WTC11 (cell line): Measurements from ENCODE around the gene ENAH. TPM values are rescaled to one million over a fixed set of nuclear protein-coding genes. Genes with fewer than 3 reads are reported as not detected.

Experiments
- ATAC-seq: fragments of 200-7000 bp; cut with Tn5 transposase; 2 replicates; pipeline ENCODE4 v1.10.0; 2021; ENCODE audit warnings: mild to moderate bottlenecking, moderate library complexity
- CTCF ChIA-PET: fragments of 300-600 bp; sonication (Branson Sonifier 250); formaldehyde crosslinking; loops from one replicate; lab custom pipeline; 2021; ENCODE audit warnings: antibody characterized with exemption; lab: Charles Lee
- POLR2A ChIA-PET: fragments of 350-600 bp; sonication (Branson Sonifier 250); formaldehyde crosslinking; loops from one replicate; lab custom pipeline; 2021; ENCODE audit warnings: antibody characterized with exemption; lab: Charles Lee
- DNase-seq: peaks from one replicate; pipeline ENCODE4 v3.0.0; 2021; ENCODE audit warnings: low spot score
- H3K27ac Mint-ChIP-seq: 2 replicates; pipeline ENCODE4 v1.8.0; 2021; ENCODE audit warnings: mixed read lengths
- H3K27me3 Mint-ChIP-seq: 2 replicates; pipeline ENCODE4 v1.8.0; 2021; ENCODE audit warnings: low read depth, mild to moderate bottlenecking, moderate library complexity, mixed read lengths
- H3K36me3 Mint-ChIP-seq: 2 replicates; pipeline ENCODE4 v1.8.0; 2021; ENCODE audit warnings: mixed read lengths
- H3K4me1 Mint-ChIP-seq: 2 replicates; pipeline ENCODE4 v1.8.0; 2022; ENCODE audit warnings: mixed read lengths
- H3K4me3 Mint-ChIP-seq: 2 replicates; pipeline ENCODE4 v1.8.0; 2021; ENCODE audit warnings: mild to moderate bottlenecking, moderate library complexity, mixed read lengths
- H3K9me3 Mint-ChIP-seq: 2 replicates; pipeline ENCODE4 v1.8.0; 2021; ENCODE audit warnings: mixed read lengths
- CREB1 ChIP-seq: sonication (generic); formaldehyde crosslinking; IDR thresholded peaks from 2 replicates; pipeline ENCODE4 v1.8.0; 2023; ENCODE audit warnings: mild to moderate bottlenecking, missing genetic modification reagents
- ETV6 ChIP-seq: sonication (generic); formaldehyde crosslinking; IDR thresholded peaks from 2 replicates; pipeline ENCODE4 v1.8.1; 2022; ENCODE audit warnings: mild to moderate bottlenecking, missing genetic modification reagents
- FOXJ3 ChIP-seq: sonication (generic); formaldehyde crosslinking; IDR thresholded peaks from 2 replicates; pipeline ENCODE4 v1.9.0; 2021; ENCODE audit warnings: missing genetic modification reagents, mild to moderate bottlenecking, borderline replicate concordance
- FOXK1 ChIP-seq: sonication (generic); formaldehyde crosslinking; IDR thresholded peaks from 2 replicates; pipeline ENCODE4 v1.8.0; 2022; ENCODE audit warnings: mild to moderate bottlenecking, moderate library complexity, missing genetic modification reagents
- GRHL2 ChIP-seq: fragments of 250-450 bp; sonication (Bioruptor Pico); IDR thresholded peaks from 2 replicates; pipeline ENCODE4 v1.8.0; 2022; ENCODE audit warnings: mild to moderate bottlenecking, moderate library complexity; ENCODE audit not compliant: insufficient replicate concordance, severe bottlenecking
- NFYB ChIP-seq: sonication (generic); formaldehyde crosslinking; conservative IDR thresholded peaks from 2 replicates; pipeline ENCODE4 v1.8.0; 2022; ENCODE audit warnings: low read depth, missing genetic modification reagents
- NR1H2 ChIP-seq: sonication (generic); formaldehyde crosslinking; IDR thresholded peaks from 2 replicates; pipeline ENCODE4 v1.9.0; 2021; ENCODE audit warnings: mild to moderate bottlenecking, moderate library complexity, missing genetic modification reagents
- PRRX2 ChIP-seq: fragments of 250-450 bp; sonication (Bioruptor Pico); IDR thresholded peaks from 2 replicates; pipeline ENCODE4 v1.8.0; 2021; ENCODE audit warnings: mild to moderate bottlenecking
- SMAD3 ChIP-seq: sonication (generic); formaldehyde crosslinking; IDR thresholded peaks from 2 replicates; pipeline ENCODE4 v1.8.0; 2022; ENCODE audit warnings: missing genetic modification reagents, mild to moderate bottlenecking, borderline replicate concordance
- ZNF317 ChIP-seq: sonication (generic); formaldehyde crosslinking; IDR thresholded peaks from 2 replicates; pipeline ENCODE4 v1.8.1; 2023; ENCODE audit warnings: low read depth, mild to moderate bottlenecking, moderate library complexity, missing genetic modification reagents, borderline replicate concordance
- ZNF671 ChIP-seq: fragments of 250-450 bp; sonication (Bioruptor Pico); IDR thresholded peaks from 2 replicates; pipeline ENCODE4 v1.8.0; 2021; ENCODE audit warnings: mild to moderate bottlenecking
- total RNA-seq: library from RNA; stranded (reverse); gene quantifications from 3 replicates; pipeline ENCODE4 v1.2.3, GENCODE V29; 2021
- TF ChIP-seq, protein P1 (sequence below): sonication (generic); formaldehyde crosslinking; IDR thresholded peaks from 2 replicates; pipeline ENCODE4 v1.8.1; 2023; ENCODE audit warnings: mild to moderate bottlenecking, missing genetic modification reagents, borderline replicate concordance
- TF ChIP-seq, protein P2 (sequence below): sonication (generic); formaldehyde crosslinking; IDR thresholded peaks from 2 replicates; pipeline ENCODE4 v1.8.1; 2023; ENCODE audit warnings: mild to moderate bottlenecking, missing genetic modification reagents
- TF ChIP-seq, protein P3 (sequence below): fragments of 250-450 bp; sonication (Bioruptor Pico); IDR thresholded peaks from 2 replicates; pipeline ENCODE4 v1.9.0; 2021; ENCODE audit warnings: mild to moderate bottlenecking
- TF ChIP-seq, protein P4 (sequence below): sonication (generic); formaldehyde crosslinking; IDR thresholded peaks from 2 replicates; pipeline ENCODE4 v1.8.0; 2023; ENCODE audit warnings: mild to moderate bottlenecking, missing genetic modification reagents
- TF ChIP-seq, protein P5 (sequence below): fragments of 250-450 bp; sonication (Bioruptor Pico); IDR thresholded peaks from 2 replicates; pipeline ENCODE4 v1.9.0; 2021; ENCODE audit warnings: moderate library complexity, mild to moderate bottlenecking, inconsistent platforms, borderline replicate concordance
- TF ChIP-seq, protein P6 (sequence below): sonication (generic); formaldehyde crosslinking; IDR thresholded peaks from 2 replicates; pipeline ENCODE4 v1.8.1; 2022; ENCODE audit warnings: missing genetic modification reagents, borderline replicate concordance
- TF ChIP-seq, protein P7 (sequence below): sonication (generic); formaldehyde crosslinking; IDR thresholded peaks from 2 replicates; pipeline ENCODE4 v1.8.1; 2023; ENCODE audit warnings: mild to moderate bottlenecking, missing genetic modification reagents, moderate library complexity
- TF ChIP-seq, protein P8 (sequence below): sonication (generic); formaldehyde crosslinking; IDR thresholded peaks from 2 replicates; pipeline ENCODE4 v1.8.0; 2022; ENCODE audit warnings: mild to moderate bottlenecking, missing genetic modification reagents
- TF ChIP-seq, protein P9 (sequence below): fragments of 250-450 bp; sonication (Bioruptor Pico); IDR thresholded peaks from 2 replicates; pipeline ENCODE4 v2.1.2; 2022; ENCODE audit warnings: mild to moderate bottlenecking, moderate library complexity

Gene ENAH
- total RNA-seq, 1 experiment from 2014 or later, result 227 TPM

DNA sequence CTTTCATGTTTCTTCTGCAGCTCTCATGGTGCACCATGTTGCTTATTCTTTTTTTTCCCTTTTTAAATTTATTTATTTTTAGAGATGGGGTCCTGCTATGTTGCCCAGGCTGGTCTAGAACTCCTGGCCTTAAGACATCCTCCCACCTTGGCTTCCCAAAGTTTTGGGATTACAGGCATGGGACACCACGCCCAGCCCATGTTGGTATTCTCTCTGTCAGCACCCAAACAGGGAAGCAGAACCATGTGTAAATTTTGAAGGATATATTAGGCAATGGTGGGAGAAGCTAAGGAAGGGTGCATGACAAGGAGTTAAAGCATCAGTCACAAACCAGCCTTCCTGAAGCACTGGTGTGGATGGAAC lies 39.6 kb upstream of the ENAH start (continued):
- TF ChIP-seq GRHL2 (CRISPR knock-in tag) (no peak), SMAD3 (CRISPR knock-in tag) (no peak), NR1H2 (CRISPR knock-in tag) (no peak), ETV6 (CRISPR knock-in tag) (no peak)
- TF ChIP-seq, protein P1, sequence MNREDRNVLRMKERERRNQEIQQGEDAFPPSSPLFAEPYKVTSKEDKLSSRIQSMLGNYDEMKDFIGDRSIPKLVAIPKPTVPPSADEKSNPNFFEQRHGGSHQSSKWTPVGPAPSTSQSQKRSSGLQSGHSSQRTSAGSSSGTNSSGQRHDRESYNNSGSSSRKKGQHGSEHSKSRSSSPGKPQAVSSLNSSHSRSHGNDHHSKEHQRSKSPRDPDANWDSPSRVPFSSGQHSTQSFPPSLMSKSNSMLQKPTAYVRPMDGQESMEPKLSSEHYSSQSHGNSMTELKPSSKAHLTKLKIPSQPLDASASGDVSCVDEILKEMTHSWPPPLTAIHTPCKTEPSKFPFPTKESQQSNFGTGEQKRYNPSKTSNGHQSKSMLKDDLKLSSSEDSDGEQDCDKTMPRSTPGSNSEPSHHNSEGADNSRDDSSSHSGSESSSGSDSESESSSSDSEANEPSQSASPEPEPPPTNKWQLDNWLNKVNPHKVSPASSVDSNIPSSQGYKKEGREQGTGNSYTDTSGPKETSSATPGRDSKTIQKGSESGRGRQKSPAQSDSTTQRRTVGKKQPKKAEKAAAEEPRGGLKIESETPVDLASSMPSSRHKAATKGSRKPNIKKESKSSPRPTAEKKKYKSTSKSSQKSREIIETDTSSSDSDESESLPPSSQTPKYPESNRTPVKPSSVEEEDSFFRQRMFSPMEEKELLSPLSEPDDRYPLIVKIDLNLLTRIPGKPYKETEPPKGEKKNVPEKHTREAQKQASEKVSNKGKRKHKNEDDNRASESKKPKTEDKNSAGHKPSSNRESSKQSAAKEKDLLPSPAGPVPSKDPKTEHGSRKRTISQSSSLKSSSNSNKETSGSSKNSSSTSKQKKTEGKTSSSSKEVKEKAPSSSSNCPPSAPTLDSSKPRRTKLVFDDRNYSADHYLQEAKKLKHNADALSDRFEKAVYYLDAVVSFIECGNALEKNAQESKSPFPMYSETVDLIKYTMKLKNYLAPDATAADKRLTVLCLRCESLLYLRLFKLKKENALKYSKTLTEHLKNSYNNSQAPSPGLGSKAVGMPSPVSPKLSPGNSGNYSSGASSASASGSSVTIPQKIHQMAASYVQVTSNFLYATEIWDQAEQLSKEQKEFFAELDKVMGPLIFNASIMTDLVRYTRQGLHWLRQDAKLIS (CRISPR knock-in tag), result no peak
- TF ChIP-seq, protein P2, sequence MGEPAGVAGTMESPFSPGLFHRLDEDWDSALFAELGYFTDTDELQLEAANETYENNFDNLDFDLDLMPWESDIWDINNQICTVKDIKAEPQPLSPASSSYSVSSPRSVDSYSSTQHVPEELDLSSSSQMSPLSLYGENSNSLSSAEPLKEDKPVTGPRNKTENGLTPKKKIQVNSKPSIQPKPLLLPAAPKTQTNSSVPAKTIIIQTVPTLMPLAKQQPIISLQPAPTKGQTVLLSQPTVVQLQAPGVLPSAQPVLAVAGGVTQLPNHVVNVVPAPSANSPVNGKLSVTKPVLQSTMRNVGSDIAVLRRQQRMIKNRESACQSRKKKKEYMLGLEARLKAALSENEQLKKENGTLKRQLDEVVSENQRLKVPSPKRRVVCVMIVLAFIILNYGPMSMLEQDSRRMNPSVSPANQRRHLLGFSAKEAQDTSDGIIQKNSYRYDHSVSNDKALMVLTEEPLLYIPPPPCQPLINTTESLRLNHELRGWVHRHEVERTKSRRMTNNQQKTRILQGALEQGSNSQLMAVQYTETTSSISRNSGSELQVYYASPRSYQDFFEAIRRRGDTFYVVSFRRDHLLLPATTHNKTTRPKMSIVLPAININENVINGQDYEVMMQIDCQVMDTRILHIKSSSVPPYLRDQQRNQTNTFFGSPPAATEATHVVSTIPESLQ (CRISPR knock-in tag), result no peak

DNA sequence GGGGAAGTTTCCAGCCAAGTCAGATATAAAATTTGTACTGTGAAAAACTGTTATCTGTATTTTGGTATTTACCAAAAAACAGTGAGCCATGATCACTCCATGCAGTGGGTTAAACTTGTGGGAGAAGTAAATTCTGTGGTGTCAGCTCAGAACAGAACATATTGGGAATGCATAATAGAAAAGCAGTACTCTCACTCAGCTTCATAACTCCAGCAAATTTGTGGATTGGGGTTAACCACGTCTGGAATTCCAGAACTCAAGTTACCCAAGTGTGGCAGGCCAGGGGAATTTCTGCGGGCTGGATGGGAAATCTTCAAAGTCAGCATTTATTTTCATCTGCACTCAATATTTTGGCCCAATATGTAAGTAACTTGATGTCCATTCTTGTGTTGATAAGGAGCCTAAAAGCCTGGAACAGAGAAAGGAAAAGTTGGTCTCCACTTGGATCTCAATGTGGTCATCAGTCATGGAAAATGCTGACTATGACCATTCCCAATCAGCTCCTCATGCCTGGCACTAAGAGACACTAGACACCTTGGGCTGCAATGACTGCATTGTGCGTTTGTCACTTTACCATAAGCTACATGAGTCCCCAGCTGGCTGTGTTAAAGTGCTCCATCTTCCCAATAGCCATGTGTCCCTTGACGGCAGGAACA lies 39.1 kb upstream of the ENAH start:
- Mint-ChIP-seq H3K27me3 (no peaks in the 10 kb centered on the region), H3K4me3 (no peak overlapping the region), H3K27ac (no peak overlapping the region), H3K9me3 (peaks cover 16% of the 10 kb centered on the region), H3K4me1 (peaks cover 9% of the 10 kb centered on the region), H3K36me3 (peaks cover 9% of the 10 kb centered on the region)
- ATAC-seq (no peak), DNase-seq (no peak)
- ChIA-PET CTCF (no interaction called here), POLR2A (no interaction called here)
- TF ChIP-seq, protein P3, sequence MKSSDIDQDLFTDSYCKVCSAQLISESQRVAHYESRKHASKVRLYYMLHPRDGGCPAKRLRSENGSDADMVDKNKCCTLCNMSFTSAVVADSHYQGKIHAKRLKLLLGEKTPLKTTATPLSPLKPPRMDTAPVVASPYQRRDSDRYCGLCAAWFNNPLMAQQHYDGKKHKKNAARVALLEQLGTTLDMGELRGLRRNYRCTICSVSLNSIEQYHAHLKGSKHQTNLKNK (CRISPR knock-in tag), result no peak
- no peak for TF ChIP-seq ETV6 (CRISPR knock-in tag)
- TF ChIP-seq GRHL2 (CRISPR knock-in tag), result no peak
- TF ChIP-seq, protein P4, sequence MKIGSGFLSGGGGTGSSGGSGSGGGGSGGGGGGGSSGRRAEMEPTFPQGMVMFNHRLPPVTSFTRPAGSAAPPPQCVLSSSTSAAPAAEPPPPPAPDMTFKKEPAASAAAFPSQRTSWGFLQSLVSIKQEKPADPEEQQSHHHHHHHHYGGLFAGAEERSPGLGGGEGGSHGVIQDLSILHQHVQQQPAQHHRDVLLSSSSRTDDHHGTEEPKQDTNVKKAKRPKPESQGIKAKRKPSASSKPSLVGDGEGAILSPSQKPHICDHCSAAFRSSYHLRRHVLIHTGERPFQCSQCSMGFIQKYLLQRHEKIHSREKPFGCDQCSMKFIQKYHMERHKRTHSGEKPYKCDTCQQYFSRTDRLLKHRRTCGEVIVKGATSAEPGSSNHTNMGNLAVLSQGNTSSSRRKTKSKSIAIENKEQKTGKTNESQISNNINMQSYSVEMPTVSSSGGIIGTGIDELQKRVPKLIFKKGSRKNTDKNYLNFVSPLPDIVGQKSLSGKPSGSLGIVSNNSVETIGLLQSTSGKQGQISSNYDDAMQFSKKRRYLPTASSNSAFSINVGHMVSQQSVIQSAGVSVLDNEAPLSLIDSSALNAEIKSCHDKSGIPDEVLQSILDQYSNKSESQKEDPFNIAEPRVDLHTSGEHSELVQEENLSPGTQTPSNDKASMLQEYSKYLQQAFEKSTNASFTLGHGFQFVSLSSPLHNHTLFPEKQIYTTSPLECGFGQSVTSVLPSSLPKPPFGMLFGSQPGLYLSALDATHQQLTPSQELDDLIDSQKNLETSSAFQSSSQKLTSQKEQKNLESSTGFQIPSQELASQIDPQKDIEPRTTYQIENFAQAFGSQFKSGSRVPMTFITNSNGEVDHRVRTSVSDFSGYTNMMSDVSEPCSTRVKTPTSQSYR (CRISPR knock-in tag), result no peak
- TF ChIP-seq, protein P5, sequence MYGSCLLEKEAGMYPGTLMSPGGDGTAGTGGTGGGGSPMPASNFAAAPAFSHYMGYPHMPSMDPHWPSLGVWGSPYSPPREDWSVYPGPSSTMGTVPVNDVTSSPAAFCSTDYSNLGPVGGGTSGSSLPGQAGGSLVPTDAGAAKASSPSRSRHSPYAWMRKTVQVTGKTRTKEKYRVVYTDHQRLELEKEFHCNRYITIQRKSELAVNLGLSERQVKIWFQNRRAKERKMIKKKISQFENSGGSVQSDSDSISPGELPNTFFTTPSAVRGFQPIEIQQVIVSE (CRISPR knock-in tag), result no peak
- no peak for TF ChIP-seq FOXK1
- TF ChIP-seq, protein P6, sequence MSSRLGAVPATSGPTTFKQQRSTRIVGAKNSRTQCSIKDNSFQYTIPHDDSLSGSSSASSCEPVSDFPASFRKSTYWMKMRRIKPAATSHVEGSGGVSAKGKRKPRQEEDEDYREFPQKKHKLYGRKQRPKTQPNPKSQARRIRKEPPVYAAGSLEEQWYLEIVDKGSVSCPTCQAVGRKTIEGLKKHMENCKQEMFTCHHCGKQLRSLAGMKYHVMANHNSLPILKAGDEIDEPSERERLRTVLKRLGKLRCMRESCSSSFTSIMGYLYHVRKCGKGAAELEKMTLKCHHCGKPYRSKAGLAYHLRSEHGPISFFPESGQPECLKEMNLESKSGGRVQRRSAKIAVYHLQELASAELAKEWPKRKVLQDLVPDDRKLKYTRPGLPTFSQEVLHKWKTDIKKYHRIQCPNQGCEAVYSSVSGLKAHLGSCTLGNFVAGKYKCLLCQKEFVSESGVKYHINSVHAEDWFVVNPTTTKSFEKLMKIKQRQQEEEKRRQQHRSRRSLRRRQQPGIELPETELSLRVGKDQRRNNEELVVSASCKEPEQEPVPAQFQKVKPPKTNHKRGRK, result no peak
- no peak for TF ChIP-seq FOXJ3 (CRISPR knock-in tag)
- TF ChIP-seq, protein P7, sequence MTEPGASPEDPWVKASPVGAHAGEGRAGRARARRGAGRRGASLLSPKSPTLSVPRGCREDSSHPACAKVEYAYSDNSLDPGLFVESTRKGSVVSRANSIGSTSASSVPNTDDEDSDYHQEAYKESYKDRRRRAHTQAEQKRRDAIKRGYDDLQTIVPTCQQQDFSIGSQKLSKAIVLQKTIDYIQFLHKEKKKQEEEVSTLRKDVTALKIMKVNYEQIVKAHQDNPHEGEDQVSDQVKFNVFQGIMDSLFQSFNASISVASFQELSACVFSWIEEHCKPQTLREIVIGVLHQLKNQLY (CRISPR knock-in tag), result no peak
- TF ChIP-seq NFYB (CRISPR knock-in tag), result no peak
- TF ChIP-seq, protein P8, sequence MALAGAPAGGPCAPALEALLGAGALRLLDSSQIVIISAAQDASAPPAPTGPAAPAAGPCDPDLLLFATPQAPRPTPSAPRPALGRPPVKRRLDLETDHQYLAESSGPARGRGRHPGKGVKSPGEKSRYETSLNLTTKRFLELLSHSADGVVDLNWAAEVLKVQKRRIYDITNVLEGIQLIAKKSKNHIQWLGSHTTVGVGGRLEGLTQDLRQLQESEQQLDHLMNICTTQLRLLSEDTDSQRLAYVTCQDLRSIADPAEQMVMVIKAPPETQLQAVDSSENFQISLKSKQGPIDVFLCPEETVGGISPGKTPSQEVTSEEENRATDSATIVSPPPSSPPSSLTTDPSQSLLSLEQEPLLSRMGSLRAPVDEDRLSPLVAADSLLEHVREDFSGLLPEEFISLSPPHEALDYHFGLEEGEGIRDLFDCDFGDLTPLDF (CRISPR knock-in tag), result no peak
- no peak for TF ChIP-seq PRRX2 (CRISPR knock-in tag)
- TF ChIP-seq ZNF671 (CRISPR knock-in tag), result no peak
- TF ChIP-seq CREB1 (CRISPR knock-in tag), result no peak
- no peak for TF ChIP-seq ZNF317
- TF ChIP-seq, protein P9, sequence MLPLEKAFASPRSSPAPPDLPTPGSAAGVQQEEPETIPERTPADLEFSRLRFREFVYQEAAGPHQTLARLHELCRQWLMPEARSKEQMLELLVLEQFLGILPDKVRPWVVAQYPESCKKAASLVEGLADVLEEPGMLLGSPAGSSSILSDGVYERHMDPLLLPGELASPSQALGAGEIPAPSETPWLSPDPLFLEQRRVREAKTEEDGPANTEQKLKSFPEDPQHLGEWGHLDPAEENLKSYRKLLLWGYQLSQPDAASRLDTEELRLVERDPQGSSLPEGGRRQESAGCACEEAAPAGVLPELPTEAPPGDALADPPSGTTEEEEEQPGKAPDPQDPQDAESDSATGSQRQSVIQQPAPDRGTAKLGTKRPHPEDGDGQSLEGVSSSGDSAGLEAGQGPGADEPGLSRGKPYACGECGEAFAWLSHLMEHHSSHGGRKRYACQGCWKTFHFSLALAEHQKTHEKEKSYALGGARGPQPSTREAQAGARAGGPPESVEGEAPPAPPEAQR (CRISPR knock-in tag), result no peak
